Smooth muscle cell of trachea (primary cell): ENCODE data around the gene GPRC5D. TPM values are rescaled to one million over a fixed set of nuclear protein-coding genes. Genes with fewer than 3 reads are reported as not detected.

Experiments
- total RNA-seq: library from RNA; depleted of rRNA; stranded (reverse); fragments of >200 nt; gene quantifications from 2 replicates; pipeline ENCODE4 v1.2.1, GENCODE V29; 2014

GPRC5D gene
- 0.15 TPM in 1 of 2 replicates, not detected in the other for total RNA-seq

DNA sequence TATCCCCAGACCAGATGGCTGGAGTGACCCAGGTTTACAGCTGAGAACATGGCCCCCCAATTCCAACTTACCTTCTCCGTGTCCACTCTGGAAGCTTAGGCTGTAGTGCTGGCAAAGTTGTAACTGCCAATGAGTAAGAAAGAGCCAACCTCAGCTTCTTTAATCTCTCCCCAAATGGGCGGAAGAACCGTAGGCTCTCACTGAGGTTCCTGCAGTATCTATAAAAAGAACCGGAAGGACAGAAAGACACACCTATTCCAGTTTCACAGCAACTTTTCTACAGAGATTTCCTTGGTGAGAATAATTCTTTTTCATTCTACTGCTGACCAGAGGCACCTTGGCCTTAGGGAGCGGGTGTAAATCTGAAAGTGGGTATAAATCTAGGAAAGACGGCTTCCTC is at the start of gene GPRC5D:
TSS of gene GPRC5D (minus strand) at position 135 of the 400 bp plus-strand sequence. CDS start 1,786 bp downstream, outside the sequence.

DNA sequence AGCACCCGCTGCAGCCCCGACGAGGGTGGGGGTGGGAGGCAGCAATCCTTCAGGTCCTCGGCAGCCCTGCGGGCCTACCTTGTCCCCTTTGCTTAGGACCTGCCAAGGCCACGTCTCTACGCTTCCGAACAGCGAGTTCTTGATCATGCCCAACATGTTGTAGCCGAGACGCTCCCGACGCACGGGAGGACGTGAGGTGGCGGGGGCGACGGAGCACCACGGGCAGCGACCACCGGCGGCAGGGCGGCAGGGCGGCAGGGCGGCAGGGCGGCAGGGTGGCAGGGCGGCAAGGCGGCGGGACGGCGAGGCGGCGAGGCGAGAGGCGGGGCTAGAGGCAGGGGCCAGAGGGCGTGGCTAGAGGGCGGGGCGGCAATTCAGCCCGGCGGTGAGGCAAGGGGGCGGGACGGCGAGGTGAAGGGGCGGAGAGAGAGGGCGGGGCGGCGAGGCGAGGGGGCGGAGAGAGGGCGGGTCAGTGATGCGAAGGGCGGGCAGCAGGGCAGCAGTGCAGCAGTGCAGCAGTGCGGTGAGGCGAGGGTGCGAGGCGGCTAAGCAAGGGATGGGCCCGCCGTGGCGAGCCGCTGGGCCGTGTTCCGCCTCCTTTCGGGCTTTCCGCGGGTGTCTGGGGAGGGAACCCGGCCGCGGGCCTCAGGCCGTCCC is 48.1 kb upstream of the GPRC5D start, which contains the start of gene HEBP1:
TSS of gene HEBP1 (minus strand) at position 307 of the 657 bp plus-strand sequence. CDS start at position 156, 151 bp downstream.

GRCh38 chr12:12891080-12891880 is 60.7 kb downstream of the GPRC5D start, which contains the start of gene GPRC5A:
GPRC5A (plus strand) TSS chr12:12891562; CDS start chr12:12908250, 16,688 bp downstream.

Other genes with a start within 250 kb of the GPRC5D start
- 42.8 and 43.5 TPM in 2 replicates for gene CDKN1B, start 234.8 kb downstream of the GPRC5D start, total RNA-seq
- 2.6 and 13.7 TPM in 2 replicates for gene APOLD1, start 166.5 kb downstream of the GPRC5D start, total RNA-seq
- 52.3 and 71.0 TPM in 2 replicates for gene DDX47, start 138.8 kb downstream of the GPRC5D start, total RNA-seq
- 3.1 and 10.3 TPM in 2 replicates for gene GPRC5A, start 60.6 kb downstream of the GPRC5D start, total RNA-seq
- gene HEBP1, start 48.1 kb upstream of the GPRC5D start, total RNA-seq: 29.4 and 29.8 TPM in 2 replicates
- gene FAM234B, start 92.2 kb upstream of the GPRC5D start, total RNA-seq: 8.3 and 10.8 TPM in 2 replicates
- 0.44 and 0.66 TPM in 2 replicates for gene GSG1, start 151.5 kb upstream of the GPRC5D start, total RNA-seq
- gene EMP1, start 244.6 kb upstream of the GPRC5D start, total RNA-seq: 84.7 and 237 TPM in 2 replicates